Measurements from ENCODE around the gene KCNN3. TPM values are rescaled to one million over a fixed set of nuclear protein-coding genes. Genes with fewer than 3 reads are reported as not detected.

KCNN3 gene
- polyA plus RNA-seq, 1 donor from 2014 or later, result 2.2 TPM

GRCh38 chr1:154783976-154784375 lies 86.1 kb downstream of the KCNN3 start:
- Histone ChIP-seq H3K4me3 (ENCODE audit: low read length) (no peak overlapping the region), H3K4me2 (ENCODE audit: low read length) (no peak overlapping the region), H3K36me3 (ENCODE audit: insufficient read depth, low read length) (no peaks in the 10 kb centered on the region), H4K20me1 (ENCODE audit: insufficient read depth) (no peaks in the 10 kb centered on the region), H3K9ac (ENCODE audit: low read length) (no peak overlapping the region), H3K27ac (ENCODE audit: low read length) (no peak overlapping the region), H3K9me2 (ENCODE audit: insufficient read depth, low read length) (no peaks in the 10 kb centered on the region), H3K27me3 (ENCODE audit: insufficient read depth, low read depth, low read length) (no peaks in the 10 kb centered on the region), H3K79me2 (replicated peaks; ENCODE audit: insufficient read depth, low read length) (no peaks in the 10 kb centered on the region), H3K9me3 (ENCODE audit: low read length) (no peaks in the 10 kb centered on the region), H2AFZ (ENCODE audit: low read depth, low read length) (no peak overlapping the region), H3F3A (ENCODE audit: insufficient read depth, low read length, poor library complexity, severe bottlenecking) (no peaks in the 10 kb centered on the region)
- no peak for TF ChIP-seq EP300 (conservative IDR thresholded peaks at IDR 0.05; ENCODE audit: poor library complexity, severe bottlenecking)
- TF ChIP-seq REST (IDR thresholded peaks at IDR 0.05; ENCODE audit: borderline replicate concordance), result no peak
- no peak for TF ChIP-seq SMC3 (conservative IDR thresholded peaks at IDR 0.05; ENCODE audit: poor library complexity)
- no peak for TF ChIP-seq POLR2AphosphoS5 (IDR thresholded peaks at IDR 0.05)
- TF ChIP-seq RAD21 (conservative IDR thresholded peaks at IDR 0.05), result no peak
- TF ChIP-seq TAF1 (IDR thresholded peaks at IDR 0.05; ENCODE audit: low read depth), result no peak
- no peak for TF ChIP-seq EZH2 (IDR thresholded peaks at IDR 0.05; ENCODE audit: borderline replicate concordance, insufficient read depth, low read length, poor library complexity, severe bottlenecking)
- no peak for TF ChIP-seq CTCF (IDR thresholded peaks at IDR 0.05; ENCODE audit: poor library complexity, severe bottlenecking)
- no peak for TF ChIP-seq MXI1 (conservative IDR thresholded peaks at IDR 0.05; ENCODE audit: poor library complexity, severe bottlenecking)

GRCh38 chr1:154780541-154780940 lies 89.5 kb downstream of the KCNN3 start:
- Histone ChIP-seq H3F3A (ENCODE audit: insufficient read depth, low read length, poor library complexity, severe bottlenecking) (no peaks in the 10 kb centered on the region), H3K9me3 (ENCODE audit: low read length) (no peaks in the 10 kb centered on the region), H2AFZ (ENCODE audit: low read depth, low read length) (no peak overlapping the region), H3K27ac (ENCODE audit: low read length) (peak overlapping the region; percentile 69), H3K4me2 (ENCODE audit: low read length) (no peak overlapping the region), H3K9ac (ENCODE audit: low read length) (peak overlapping the region; percentile 35), H3K9me2 (ENCODE audit: insufficient read depth, low read length) (no peaks in the 10 kb centered on the region), H3K4me3 (ENCODE audit: low read length) (peak overlapping the region; percentile 18), H3K79me2 (replicated peaks; ENCODE audit: insufficient read depth, low read length) (no peaks in the 10 kb centered on the region), H3K27me3 (ENCODE audit: insufficient read depth, low read depth, low read length) (no peaks in the 10 kb centered on the region), H4K20me1 (ENCODE audit: insufficient read depth) (no peaks in the 10 kb centered on the region), H3K36me3 (ENCODE audit: insufficient read depth, low read length) (no peaks in the 10 kb centered on the region)
- TF ChIP-seq EZH2 (IDR thresholded peaks at IDR 0.05; ENCODE audit: borderline replicate concordance, insufficient read depth, low read length, poor library complexity, severe bottlenecking) (no peak), EP300 (conservative IDR thresholded peaks at IDR 0.05; ENCODE audit: poor library complexity, severe bottlenecking) (no peak), RAD21 (conservative IDR thresholded peaks at IDR 0.05) (no peak), CTCF (IDR thresholded peaks at IDR 0.05; ENCODE audit: poor library complexity, severe bottlenecking) (no peak)
